GM18951 (cell line): ENCODE data around the gene COL18A1.
"Not testable (repeated sequence)": the region's sequence is repeated elsewhere in the genome, so short reads cannot be mapped to it uniquely, and the experiment has no call there.

ENCODE experiments used
- POLR2A ChIP-seq: IDR thresholded peaks from 4 replicates; pipeline ENCODE4 v1.6.1; 2011; ENCODE audit warnings: mild to moderate bottlenecking; ENCODE audit not compliant: insufficient read length, insufficient read depth; ENCODE audit errors: extremely low read depth
- in situ Hi-C: fragments of 300-500 bp; cut with MboI; formaldehyde crosslinking; loops from one replicate; pipeline ENCODE4 v1.12.0; 2022; ENCODE audit warnings: low sequenced_read_pairs, mixed read lengths, inconsistent platforms; ENCODE audit not compliant: unreplicated experiment

The COL18A1 gene

GRCh38 chr21:45404730-45405270, at the start of gene COL18A1:
COL18A1 (plus strand) TSS chr21:45405165; CDS start chr21:45405231, 66 bp downstream.
- TF ChIP-seq POLR2A, result no peak
- in situ Hi-C loops, result loop anchor here (25.0 kb wide), 1 partner anchor 267 kb away; no protein-coding TSS in a partner anchor

- in situ Hi-C loops, result no loop called here
- TF ChIP-seq POLR2A, result no peak
These were observed 49.4 kb upstream of the COL18A1 start for GRCh38 chr21:45355573-45355972.

GRCh38 chr21:45356251-45356650, 48.7 kb upstream of the COL18A1 start:
- in situ Hi-C loops, result no loop called here
- TF ChIP-seq POLR2A, result no peak

GRCh38 chr21:45356653-45357435, 48.1 kb upstream of the COL18A1 start:
- TF ChIP-seq POLR2A, result no peak
- in situ Hi-C loops, result no loop called here

GRCh38 chr21:45357436-45358260, 47.3 kb upstream of the COL18A1 start:
- in situ Hi-C loops, result no loop called here
- no peak for TF ChIP-seq POLR2A

GRCh38 chr21:45358261-45358670, 46.7 kb upstream of the COL18A1 start:
- in situ Hi-C loops, result no loop called here
- TF ChIP-seq POLR2A, result no peak

GRCh38 chr21:45358711-45359310, 46.2 kb upstream of the COL18A1 start:
- in situ Hi-C loops, result no loop called here
- no peak for TF ChIP-seq POLR2A

GRCh38 chr21:45359451-45360217, 45.3 kb upstream of the COL18A1 start:
- TF ChIP-seq POLR2A, result no peak
- in situ Hi-C loops, result no loop called here

- TF ChIP-seq POLR2A, result no peak
- in situ Hi-C loops, result no loop called here
These were observed 43.6 kb upstream of the COL18A1 start for GRCh38 chr21:45361033-45361997.

- in situ Hi-C loops, result no loop called here
- TF ChIP-seq POLR2A, result no peak
These were observed 42.8 kb upstream of the COL18A1 start for GRCh38 chr21:45362077-45362747.

- TF ChIP-seq POLR2A, result no peak
- in situ Hi-C loops, result no loop called here
These were observed 42.2 kb upstream of the COL18A1 start for GRCh38 chr21:45362748-45363145.

- in situ Hi-C loops, result not testable (repeated sequence)
These were observed 41.7 kb upstream of the COL18A1 start for GRCh38 chr21:45363272-45363671.
